ENCODE results near the gene EHF.

The EHF gene

GRCh38 chr11:34629711-34630110, 8.8 kb downstream of the EHF start:
- Histone ChIP-seq H2BK120ac (ENCODE audit: low read depth, low read length) (no peak overlapping the region), H3K27ac (replicated peaks; ENCODE audit: low read length) (no peak overlapping the region), H4K91ac (ENCODE audit: low read depth, low read length, poor library complexity) (no peak overlapping the region), H2BK5ac (ENCODE audit: low read length) (no peak overlapping the region), H3K9me3 (replicated peaks in 1 of 2; ENCODE audit: control insufficient read depth in 2 of 2, insufficient read depth in 1 of 2, low read depth in 1 of 2, low read length in 2 of 2) (no peaks in the 10 kb centered on the region), H2BK15ac (ENCODE audit: low read length) (no peak overlapping the region), H3K14ac (ENCODE audit: low read length) (no peak overlapping the region), H3K4ac (ENCODE audit: low read length) (no peak overlapping the region), H3K4me1 (ENCODE audit: control insufficient read depth in 2 of 2, insufficient read depth in 1 of 2, low read depth in 1 of 2, low read length in 2 of 2) (peaks cover 7 to 8% of the 10 kb centered on the region in 2 donors), H4K8ac (ENCODE audit: low read depth, low read length) (no peak overlapping the region), H3K79me1 (ENCODE audit: low read depth, low read length) (no peaks in the 10 kb centered on the region), H2AFZ (ENCODE audit: low read length) (no peak overlapping the region), H3K36me3 (replicated peaks in 1 of 2; ENCODE audit: control insufficient read depth in 2 of 2, insufficient read depth in 2 of 2, low read length in 2 of 2) (no peaks in the 10 kb centered on the region), H3K4me3 (ENCODE audit: low read length in 2 of 2) (no peak overlapping the region), H3K9ac (ENCODE audit: low read depth, low read length, poor library complexity) (no peak overlapping the region), H3K18ac (ENCODE audit: low read length) (no peak overlapping the region), H2BK12ac (ENCODE audit: low read length) (no peak overlapping the region), H3K27me3 (ENCODE audit: control insufficient read depth in 3 of 3, insufficient read depth in 3 of 3, low read depth in 1 of 3, low read length in 3 of 3) (no peaks in the 10 kb centered on the region), H3K23ac (ENCODE audit: low read depth, low read length, poor library complexity) (no peak overlapping the region), H3K4me2 (ENCODE audit: insufficient read depth, low read length, poor library complexity, severe bottlenecking) (no peak overlapping the region), H2AK5ac (ENCODE audit: low read depth, low read length) (no peak overlapping the region)
- no peak for DNase-seq (ENCODE audit: low spot score)

GRCh38 chr11:34630544-34630943, 9.7 kb downstream of the EHF start:
- Histone ChIP-seq H2BK15ac (ENCODE audit: low read length) (no peak overlapping the region), H2AFZ (ENCODE audit: low read length) (no peak overlapping the region), H2BK5ac (ENCODE audit: low read length) (no peak overlapping the region), H3K23ac (ENCODE audit: low read depth, low read length, poor library complexity) (no peak overlapping the region), H3K4me1 (ENCODE audit: control insufficient read depth in 2 of 2, insufficient read depth in 1 of 2, low read depth in 1 of 2, low read length in 2 of 2) (peaks cover 7 to 8% of the 10 kb centered on the region in 2 donors), H3K27me3 (ENCODE audit: control insufficient read depth in 3 of 3, insufficient read depth in 3 of 3, low read depth in 1 of 3, low read length in 3 of 3) (no peaks in the 10 kb centered on the region), H2AK5ac (ENCODE audit: low read depth, low read length) (no peak overlapping the region), H4K8ac (ENCODE audit: low read depth, low read length) (no peak overlapping the region), H3K36me3 (replicated peaks in 1 of 2; ENCODE audit: control insufficient read depth in 2 of 2, insufficient read depth in 2 of 2, low read length in 2 of 2) (no peaks in the 10 kb centered on the region), H3K9ac (ENCODE audit: low read depth, low read length, poor library complexity) (no peak overlapping the region), H3K27ac (replicated peaks; ENCODE audit: low read length) (no peak overlapping the region), H3K4ac (ENCODE audit: low read length) (no peak overlapping the region), H3K4me2 (ENCODE audit: insufficient read depth, low read length, poor library complexity, severe bottlenecking) (no peak overlapping the region), H2BK12ac (ENCODE audit: low read length) (no peak overlapping the region), H3K14ac (ENCODE audit: low read length) (no peak overlapping the region), H3K4me3 (ENCODE audit: low read length in 2 of 2) (no peak overlapping the region), H3K18ac (ENCODE audit: low read length) (no peak overlapping the region), H3K9me3 (replicated peaks in 1 of 2; ENCODE audit: control insufficient read depth in 2 of 2, insufficient read depth in 1 of 2, low read depth in 1 of 2, low read length in 2 of 2) (no peaks in the 10 kb centered on the region), H2BK120ac (ENCODE audit: low read depth, low read length) (no peak overlapping the region), H3K79me1 (ENCODE audit: low read depth, low read length) (no peaks in the 10 kb centered on the region), H4K91ac (ENCODE audit: low read depth, low read length, poor library complexity) (no peak overlapping the region)
- no peak for DNase-seq (ENCODE audit: low spot score)
- no CpG with 5 or more reads among the region's 7 CpGs for WGBS, 2 donors (ENCODE audit: extremely low coverage in 2 of 2, insufficient read length in 2 of 2, insufficient replicate concordance in 1 of 2)

GRCh38 chr11:34631297-34631696, 10.4 kb downstream of the EHF start:
- Histone ChIP-seq H3K4me1 (ENCODE audit: control insufficient read depth in 2 of 2, insufficient read depth in 1 of 2, low read depth in 1 of 2, low read length in 2 of 2) (peaks cover 7 to 8% of the 10 kb centered on the region in 2 donors), H3K27me3 (ENCODE audit: control insufficient read depth in 3 of 3, insufficient read depth in 3 of 3, low read depth in 1 of 3, low read length in 3 of 3) (no peaks in the 10 kb centered on the region), H3K4me3 (ENCODE audit: low read length in 2 of 2) (no peak overlapping the region), H2BK5ac (ENCODE audit: low read length) (no peak overlapping the region), H3K9me3 (replicated peaks in 1 of 2; ENCODE audit: control insufficient read depth in 2 of 2, insufficient read depth in 1 of 2, low read depth in 1 of 2, low read length in 2 of 2) (no peaks in the 10 kb centered on the region), H4K8ac (ENCODE audit: low read depth, low read length) (no peak overlapping the region), H2AFZ (ENCODE audit: low read length) (no peak overlapping the region), H2BK120ac (ENCODE audit: low read depth, low read length) (no peak overlapping the region), H2BK12ac (ENCODE audit: low read length) (no peak overlapping the region), H2AK5ac (ENCODE audit: low read depth, low read length) (no peak overlapping the region), H3K14ac (ENCODE audit: low read length) (no peak overlapping the region), H3K79me1 (ENCODE audit: low read depth, low read length) (no peaks in the 10 kb centered on the region), H3K27ac (replicated peaks; ENCODE audit: low read length) (no peak overlapping the region), H4K91ac (ENCODE audit: low read depth, low read length, poor library complexity) (no peak overlapping the region), H3K4me2 (ENCODE audit: insufficient read depth, low read length, poor library complexity, severe bottlenecking) (no peak overlapping the region), H3K18ac (ENCODE audit: low read length) (no peak overlapping the region), H3K9ac (ENCODE audit: low read depth, low read length, poor library complexity) (no peak overlapping the region), H3K23ac (ENCODE audit: low read depth, low read length, poor library complexity) (no peak overlapping the region), H2BK15ac (ENCODE audit: low read length) (no peak overlapping the region), H3K36me3 (replicated peaks in 1 of 2; ENCODE audit: control insufficient read depth in 2 of 2, insufficient read depth in 2 of 2, low read length in 2 of 2) (no peaks in the 10 kb centered on the region), H3K4ac (ENCODE audit: low read length) (no peak overlapping the region)
- WGBS, 2 donors (ENCODE audit: extremely low coverage in 2 of 2, insufficient read length in 2 of 2, insufficient replicate concordance in 1 of 2), result no CpG with 5 or more reads among the region's 6 CpGs
- DNase-seq (ENCODE audit: low spot score), result no peak

- H3K14ac ChIP-seq (ENCODE audit: low read length), result no peak overlapping the region
- no peak overlapping the region for H4K91ac ChIP-seq (ENCODE audit: low read depth, low read length, poor library complexity)
- H3K4me2 ChIP-seq (ENCODE audit: insufficient read depth, low read length, poor library complexity, severe bottlenecking), result no peak overlapping the region
- H3K9ac ChIP-seq (ENCODE audit: low read depth, low read length, poor library complexity), result no peak overlapping the region
- WGBS, 2 donors (ENCODE audit: extremely low coverage in 2 of 2, insufficient read length in 2 of 2, insufficient replicate concordance in 1 of 2), result no CpG with 5 or more reads among the region's 4 CpGs
- H2BK15ac ChIP-seq (ENCODE audit: low read length), result no peak overlapping the region
- H3K79me1 ChIP-seq (ENCODE audit: low read depth, low read length), result no peaks in the 10 kb centered on the region
- no peak overlapping the region for H3K4me3 ChIP-seq (ENCODE audit: low read length in 2 of 2)
- no peak overlapping the region for H4K8ac ChIP-seq (ENCODE audit: low read depth, low read length)
- H3K36me3 ChIP-seq (replicated peaks in 1 of 2; ENCODE audit: control insufficient read depth in 2 of 2, insufficient read depth in 2 of 2, low read length in 2 of 2), result no peaks in the 10 kb centered on the region
- H2BK12ac ChIP-seq (ENCODE audit: low read length), result no peak overlapping the region
- H3K27ac ChIP-seq (replicated peaks; ENCODE audit: low read length), result no peak overlapping the region
- no peaks in the 10 kb centered on the region for H3K9me3 ChIP-seq (replicated peaks in 1 of 2; ENCODE audit: control insufficient read depth in 2 of 2, insufficient read depth in 1 of 2, low read depth in 1 of 2, low read length in 2 of 2)
- H2AFZ ChIP-seq (ENCODE audit: low read length), result no peak overlapping the region
- no peak overlapping the region for H3K18ac ChIP-seq (ENCODE audit: low read length)
- no peak overlapping the region for H2BK120ac ChIP-seq (ENCODE audit: low read depth, low read length)
- DNase-seq (ENCODE audit: low spot score), result no peak
- no peak overlapping the region for H3K4ac ChIP-seq (ENCODE audit: low read length)
- H3K23ac ChIP-seq (ENCODE audit: low read depth, low read length, poor library complexity), result no peak overlapping the region
- H3K4me1 ChIP-seq (ENCODE audit: control insufficient read depth in 2 of 2, insufficient read depth in 1 of 2, low read depth in 1 of 2, low read length in 2 of 2), result peaks cover 7 to 8% of the 10 kb centered on the region in 2 donors
- H2AK5ac ChIP-seq (ENCODE audit: low read depth, low read length), result no peak overlapping the region
- H3K27me3 ChIP-seq (ENCODE audit: control insufficient read depth in 3 of 3, insufficient read depth in 3 of 3, low read depth in 1 of 3, low read length in 3 of 3), result no peaks in the 10 kb centered on the region
- H2BK5ac ChIP-seq (ENCODE audit: low read length), result no peak overlapping the region
These were observed 10.8 kb downstream of the EHF start for GRCh38 chr11:34631737-34632104.
